GM18873 (cell line): ENCODE data around the gene SRGAP2B.
"Not testable (repeated sequence)": the region's sequence is repeated elsewhere in the genome, so short reads cannot be mapped to it uniquely, and the experiment has no call there.

Experiments
- ATAC-seq: cut with Tn5 transposase; IDR thresholded peaks from one replicate; pipeline ENCODE4 v1.9.1; 2021; ENCODE audit warnings: mild to moderate bottlenecking, moderate library complexity, moderate number of reproducible peaks; ENCODE audit not compliant: unreplicated experiment, low FRiP score

The SRGAP2B gene

GRCh38 chr1:144961604-144962583, 133.2 kb downstream of the SRGAP2B start:
- ATAC-seq = not testable (repeated sequence)

GRCh38 chr1:144960929-144961488, 134.1 kb downstream of the SRGAP2B start:
- not testable (repeated sequence) for ATAC-seq

GRCh38 chr1:144948390-144948789, 146.7 kb downstream of the SRGAP2B start:
- not testable (repeated sequence) for ATAC-seq

GRCh38 chr1:144947495-144947894, 147.6 kb downstream of the SRGAP2B start:
- not testable (repeated sequence) for ATAC-seq

GRCh38 chr1:144946525-144947480, 148.3 kb downstream of the SRGAP2B start:
- ATAC-seq = not testable (repeated sequence)

GRCh38 chr1:144941710-144942109, 153.4 kb downstream of the SRGAP2B start:
- ATAC-seq = not testable (repeated sequence)

GRCh38 chr1:144940054-144940453, 155.1 kb downstream of the SRGAP2B start:
- not testable (repeated sequence) for ATAC-seq

- ATAC-seq = not testable (repeated sequence)
These were observed 156.5 kb downstream of the SRGAP2B start for GRCh38 chr1:144938627-144939026.

GRCh38 chr1:144936186-144936732, 158.9 kb downstream of the SRGAP2B start:
- not testable (repeated sequence) for ATAC-seq

GRCh38 chr1:144935310-144935709, 159.8 kb downstream of the SRGAP2B start:
- ATAC-seq = not testable (repeated sequence)

- not testable (repeated sequence) for ATAC-seq
These were observed 162.1 kb downstream of the SRGAP2B start for GRCh38 chr1:144933014-144933413.

GRCh38 chr1:144932153-144932552, 163.0 kb downstream of the SRGAP2B start:
- ATAC-seq = not testable (repeated sequence)

- not testable (repeated sequence) for ATAC-seq
These were observed 163.6 kb downstream of the SRGAP2B start for GRCh38 chr1:144931553-144931952.

- ATAC-seq = not testable (repeated sequence)
These were observed 164.9 kb downstream of the SRGAP2B start for GRCh38 chr1:144930085-144930777.

GRCh38 chr1:144927292-144927691, 167.8 kb downstream of the SRGAP2B start:
- ATAC-seq = not testable (repeated sequence)

- ATAC-seq = not testable (repeated sequence)
These were observed 171.5 kb downstream of the SRGAP2B start for GRCh38 chr1:144923640-144924039.

GRCh38 chr1:144922785-144923184, 172.3 kb downstream of the SRGAP2B start:
- not testable (repeated sequence) for ATAC-seq

- ATAC-seq = not testable (repeated sequence)
These were observed 176.0 kb downstream of the SRGAP2B start for GRCh38 chr1:144919106-144919505.

- not testable (repeated sequence) for ATAC-seq
These were observed 177.0 kb downstream of the SRGAP2B start for GRCh38 chr1:144918027-144918603.
